Activated CD4-positive, CD25-positive, alpha-beta regulatory T cell treated with anti-CD3 and anti-CD28 coated beads, Interleukin-2, amount 50 U/mL, for 16 hours (primary cell): Measurements from ENCODE around the gene TMEM135.

Source experiments
- DNase-seq: peaks from one replicate; pipeline ENCODE4 v3.0.0-alpha.2; 2020; ENCODE audit warnings: low read depth, low spot score

Gene TMEM135

DNA sequence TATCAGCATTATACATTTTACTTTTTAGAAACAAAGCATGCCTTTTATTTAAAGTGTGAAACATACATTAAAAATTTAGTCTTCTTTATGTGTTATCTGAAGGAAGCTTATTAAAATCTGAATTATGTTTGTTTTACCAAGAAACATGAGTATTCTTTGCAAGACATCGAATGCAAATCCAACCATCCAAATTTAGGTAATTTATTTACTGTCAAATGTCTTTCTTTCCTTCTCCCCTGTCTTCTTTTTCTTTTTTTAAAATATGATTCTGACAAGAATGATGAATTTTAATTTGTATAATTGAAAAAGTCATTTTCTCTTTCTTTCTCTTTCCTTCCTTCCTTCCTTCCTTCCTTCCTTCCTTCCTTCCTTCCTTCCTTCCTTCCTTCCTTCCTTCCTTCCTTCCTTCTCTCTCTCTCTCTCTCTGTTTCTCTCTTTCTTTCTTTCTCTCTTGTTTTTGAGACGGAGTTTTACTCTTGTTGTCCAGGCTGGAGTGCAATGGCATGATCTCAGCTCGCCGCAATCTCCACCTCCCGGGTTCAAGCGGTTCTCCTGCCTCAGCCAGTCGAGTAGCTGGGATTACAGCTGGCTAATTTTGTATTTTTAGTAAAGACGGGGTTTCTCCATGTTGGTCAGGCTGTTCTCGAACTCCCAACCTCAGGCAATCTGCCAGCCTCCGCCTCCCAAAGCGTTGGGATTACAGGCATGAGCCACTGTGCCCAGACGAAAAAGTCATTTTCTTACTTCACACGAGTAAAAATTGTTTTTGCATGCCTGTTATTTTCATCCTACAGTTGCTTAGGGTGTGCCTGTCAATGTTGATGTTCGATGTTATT is 157.5 kb downstream of the TMEM135 start:
- DNase-seq, result no peak

DNA sequence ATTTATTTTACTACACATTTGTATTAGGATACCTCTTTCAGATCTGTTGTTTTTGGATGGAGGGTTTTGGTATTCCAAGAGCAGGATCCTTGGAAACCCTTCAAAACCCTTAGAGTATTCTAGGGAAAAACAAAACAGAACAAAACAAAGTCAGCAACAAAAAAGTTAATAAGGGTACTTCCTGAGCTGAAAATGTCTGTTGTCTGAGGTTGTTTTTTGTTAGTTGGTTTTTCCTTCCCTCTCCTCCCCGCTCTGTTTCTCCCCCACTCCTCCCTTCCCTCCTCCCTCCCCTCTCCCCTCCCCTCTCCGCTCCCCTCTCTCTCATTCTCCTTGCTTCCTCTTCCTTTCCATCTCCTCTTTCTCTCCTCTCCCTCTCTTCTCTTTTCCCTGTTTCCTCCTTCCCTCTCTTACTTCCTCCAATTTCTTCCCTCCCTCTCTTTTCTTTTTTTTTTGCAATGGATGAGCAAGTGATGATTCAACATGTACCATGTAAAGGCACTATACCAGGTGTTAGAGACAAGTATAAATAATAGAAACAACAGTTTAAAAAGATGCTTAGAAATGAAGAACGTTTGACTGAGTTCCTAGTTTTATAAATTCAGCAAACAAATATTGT is 160.6 kb downstream of the TMEM135 start:
- DNase-seq, result no peak

DNA sequence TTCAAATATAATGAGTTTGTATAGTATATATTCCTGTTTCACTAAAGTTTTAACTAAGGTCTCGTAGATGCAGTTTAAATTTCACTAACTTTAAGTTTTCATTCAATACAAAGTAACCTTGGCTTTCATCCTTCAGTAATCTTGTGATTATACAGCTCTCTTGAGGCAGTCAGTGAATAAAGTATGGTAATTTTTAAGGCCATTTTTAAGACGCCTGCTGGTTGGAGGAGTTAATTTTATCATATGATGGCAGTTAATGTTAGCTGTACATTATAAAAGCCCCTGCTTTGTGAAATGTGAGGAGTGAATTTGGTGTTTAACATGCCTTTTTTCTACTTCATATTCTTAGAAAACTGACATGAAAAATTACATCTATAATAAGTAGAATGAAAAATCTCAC is 163.6 kb downstream of the TMEM135 start:
- no peak for DNase-seq

DNA sequence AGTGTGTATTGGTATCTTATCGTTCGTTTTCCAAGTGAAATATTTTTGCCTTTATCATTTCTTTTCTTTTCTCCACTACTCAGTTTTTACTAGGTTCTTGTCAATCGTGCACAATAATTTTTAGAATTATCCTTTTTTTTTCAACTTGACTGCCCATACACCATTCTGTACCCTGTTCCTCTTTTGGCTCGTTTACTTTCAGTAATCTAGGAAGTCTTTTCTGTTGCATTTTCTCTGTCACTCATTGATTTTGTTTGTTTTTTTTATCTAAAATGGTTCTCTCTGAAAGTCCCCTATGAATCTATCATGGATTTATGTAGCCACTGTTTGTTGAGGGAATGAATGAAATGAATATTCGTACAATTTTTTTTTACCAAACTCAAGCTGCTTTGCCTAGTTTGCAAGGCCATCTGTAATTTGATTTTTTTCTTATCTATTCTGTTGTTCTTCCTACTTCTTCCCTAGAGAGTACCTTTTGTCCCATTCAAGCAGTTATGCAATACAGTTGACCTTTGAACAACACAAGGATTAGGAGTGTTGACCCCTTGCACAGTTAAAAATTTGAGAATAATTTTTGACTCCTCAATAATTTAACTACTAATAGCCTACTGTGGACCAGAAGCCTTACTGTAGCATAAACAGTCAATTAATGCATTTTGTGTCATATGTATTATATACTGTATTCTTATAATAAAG is 166.3 kb downstream of the TMEM135 start:
- DNase-seq, result no peak

DNA sequence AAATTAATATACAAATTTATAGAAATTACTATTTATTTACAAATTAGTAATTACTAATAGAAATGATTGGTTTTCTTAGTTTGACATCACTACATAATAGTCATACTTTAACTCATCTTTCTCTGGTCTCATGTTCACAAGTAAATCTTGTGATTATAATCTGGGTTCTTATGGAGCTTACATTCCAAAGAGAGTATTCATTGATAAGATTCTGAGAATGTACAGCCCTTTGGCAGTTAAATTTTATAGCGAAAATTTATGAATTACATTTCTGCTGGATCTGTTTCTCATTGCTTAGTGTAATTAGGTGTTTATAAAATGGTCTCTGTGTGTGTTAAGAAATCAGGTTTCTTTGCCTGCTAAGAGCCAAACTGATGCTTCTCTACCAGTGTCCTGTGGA is 175.2 kb downstream of the TMEM135 start:
- no peak for DNase-seq

DNA sequence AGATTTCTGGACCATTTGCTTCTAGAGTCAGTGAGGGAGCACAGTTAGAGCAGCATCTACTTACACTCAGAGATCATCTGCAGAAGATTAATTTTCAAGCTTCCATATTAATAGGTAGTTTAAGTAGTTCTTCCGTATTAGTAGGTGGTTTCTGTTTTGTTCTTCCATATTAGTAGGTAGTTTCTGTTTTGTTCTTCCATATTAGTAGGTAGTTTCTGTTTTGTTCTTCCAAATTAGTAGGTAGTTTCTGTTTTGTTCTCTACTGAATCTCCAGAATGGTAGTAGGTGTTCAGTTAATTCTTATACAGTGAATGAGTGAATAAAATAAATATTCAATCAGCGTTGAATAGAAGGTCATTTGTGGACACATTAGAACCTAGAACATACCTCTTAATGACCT is 175.7 kb downstream of the TMEM135 start:
- no peak for DNase-seq

DNA sequence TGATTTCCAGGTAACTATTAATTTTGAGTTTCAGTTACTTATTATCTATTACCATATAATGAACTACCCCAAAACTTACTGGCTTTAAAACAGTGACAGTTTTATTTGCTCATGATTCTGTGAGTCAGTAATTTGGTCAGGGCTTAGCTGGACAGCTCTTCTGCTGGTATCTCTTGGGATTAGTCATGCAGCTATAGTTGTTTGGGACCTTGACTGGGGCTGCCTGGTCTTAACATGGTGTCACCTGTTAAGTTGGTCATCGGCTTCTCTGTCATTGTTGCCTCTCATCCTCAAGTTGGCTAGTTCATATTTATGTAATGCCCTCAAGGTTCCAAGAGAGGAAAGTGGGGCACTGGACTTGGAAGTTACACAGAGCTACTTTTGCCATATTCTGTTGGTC is 177.5 kb downstream of the TMEM135 start:
- DNase-seq, result no peak

DNA sequence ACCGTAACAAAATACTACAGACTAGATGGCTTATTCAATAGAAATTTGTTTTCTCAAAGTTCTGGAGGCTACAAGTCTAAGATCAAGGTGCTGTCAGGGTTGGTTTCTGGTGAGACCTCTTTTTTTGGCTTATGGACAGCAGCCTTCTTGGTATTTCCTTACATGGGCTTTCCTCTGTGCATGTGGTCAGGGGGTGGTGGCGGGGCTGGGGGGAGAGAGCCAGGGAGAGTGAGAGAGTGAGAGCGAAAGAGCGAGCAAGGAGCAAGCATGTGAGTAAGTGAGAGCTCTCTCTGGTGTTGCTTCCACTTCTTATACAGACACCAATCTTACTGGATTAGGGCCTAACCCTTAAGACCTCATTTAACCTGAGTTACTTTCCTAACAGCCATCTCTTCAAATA is 181.5 kb downstream of the TMEM135 start:
- DNase-seq, result no peak

DNA sequence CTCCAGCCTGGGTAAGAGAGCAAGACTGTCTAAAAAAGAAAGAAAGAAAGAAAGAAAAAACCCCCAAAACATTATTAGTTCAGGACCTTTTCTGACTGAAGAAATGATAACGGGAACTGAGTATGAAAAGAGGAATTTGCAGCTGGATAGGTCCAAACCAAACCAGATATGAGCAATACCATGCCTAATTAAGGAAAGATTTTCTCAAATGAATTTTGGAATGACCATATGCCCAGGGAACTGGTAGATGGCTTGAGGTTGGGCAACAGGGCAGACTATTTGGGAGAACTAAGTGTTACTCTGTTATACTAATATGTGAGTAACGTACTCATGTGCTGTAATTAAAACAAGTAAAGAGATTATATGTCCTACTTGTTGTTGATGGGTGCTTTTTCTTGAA is 186.1 kb downstream of the TMEM135 start:
- no peak for DNase-seq

DNA sequence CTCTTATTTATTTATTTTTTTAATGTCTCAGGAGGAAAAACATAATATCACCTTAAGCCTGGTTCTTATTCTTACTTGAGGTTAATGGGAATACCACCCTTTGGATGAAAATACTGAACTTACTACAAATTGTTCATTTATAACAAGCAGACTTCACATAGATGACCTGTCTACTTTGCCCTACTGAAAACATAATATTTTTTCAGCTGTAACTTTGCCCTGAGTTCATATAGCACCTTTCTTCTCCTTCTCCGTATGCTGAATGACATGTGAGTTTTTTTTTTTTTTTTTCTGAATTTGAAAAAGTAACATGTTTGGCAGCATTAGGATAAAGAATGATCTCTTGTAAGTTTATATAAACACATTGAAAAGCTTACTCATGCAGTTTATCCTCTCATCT is 186.8 kb downstream of the TMEM135 start:
- no peak for DNase-seq

DNA sequence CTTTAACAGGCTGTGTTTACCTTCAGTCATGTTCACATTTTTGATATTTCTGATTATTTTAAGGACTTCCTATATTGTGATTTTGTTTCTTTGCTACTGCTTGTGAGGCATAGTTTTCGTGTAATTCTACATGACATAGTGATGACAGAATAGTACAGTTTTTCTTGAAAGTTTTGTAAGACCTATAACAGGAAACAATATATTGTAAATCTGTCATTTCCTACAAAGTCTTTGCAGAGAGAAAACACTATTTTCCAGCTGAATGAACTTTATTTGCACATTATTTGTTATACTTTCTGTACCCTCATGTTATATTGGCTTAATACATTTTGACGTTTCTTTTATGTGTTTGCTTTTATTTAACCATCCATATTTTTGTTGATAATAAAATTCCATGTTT is 191.1 kb downstream of the TMEM135 start:
- no peak for DNase-seq

DNA sequence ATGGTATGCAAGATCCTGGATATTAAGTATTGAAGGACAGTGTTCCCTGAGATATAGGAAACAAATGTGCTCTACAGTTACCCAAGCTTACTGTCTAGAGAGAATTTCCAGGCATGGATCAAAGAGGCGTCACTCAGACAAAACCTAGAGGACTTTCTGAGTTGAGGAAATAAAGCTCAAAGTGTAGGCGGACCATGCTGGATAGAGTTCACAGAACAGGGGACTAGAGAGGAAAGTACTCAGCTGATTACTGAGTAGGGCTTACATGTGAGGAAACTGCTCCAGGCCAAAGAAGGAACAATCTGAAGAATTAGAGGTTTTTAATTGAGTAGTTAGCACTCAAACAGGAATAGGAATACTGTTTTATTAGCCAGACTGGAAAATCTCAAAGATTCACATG is 193.3 kb downstream of the TMEM135 start:
- DNase-seq, result no peak

DNA sequence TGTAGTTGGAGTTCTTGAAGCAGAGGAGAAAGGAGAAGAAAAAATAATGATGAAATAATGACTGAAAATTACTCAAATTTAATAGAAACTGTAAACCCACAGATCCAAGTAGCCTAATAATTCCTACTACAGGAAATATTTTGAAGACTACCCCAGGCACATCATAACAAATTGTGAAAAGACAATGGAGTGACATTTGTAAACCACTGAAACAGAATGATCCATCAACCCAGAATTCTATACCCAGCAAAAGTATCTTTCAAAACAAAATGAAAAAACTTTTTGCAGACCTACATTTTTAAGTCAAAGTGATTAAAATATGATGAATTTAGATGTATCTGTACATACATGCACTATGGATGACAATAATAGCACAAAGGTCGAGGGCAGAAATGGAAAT is 194.6 kb downstream of the TMEM135 start:
- DNase-seq, result no peak

DNA sequence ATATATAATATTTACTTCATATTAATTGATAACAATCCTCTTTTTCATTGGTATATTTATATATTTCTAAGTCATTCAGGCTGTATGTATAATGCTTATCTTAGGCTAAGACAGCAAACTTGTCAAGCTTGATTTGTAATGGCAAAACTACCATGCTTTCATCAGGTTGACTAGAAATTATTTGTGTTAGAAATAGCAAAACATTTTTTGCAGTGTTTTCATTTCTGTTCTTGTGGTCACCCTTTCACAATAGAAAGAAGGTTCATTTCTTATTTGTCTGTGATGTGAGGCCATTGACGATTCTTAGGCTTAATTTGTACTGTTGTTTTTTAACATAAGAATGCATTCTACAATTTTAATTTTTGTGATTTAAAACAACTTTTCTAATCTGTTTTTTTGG is 197.6 kb downstream of the TMEM135 start:
- no peak for DNase-seq

DNA sequence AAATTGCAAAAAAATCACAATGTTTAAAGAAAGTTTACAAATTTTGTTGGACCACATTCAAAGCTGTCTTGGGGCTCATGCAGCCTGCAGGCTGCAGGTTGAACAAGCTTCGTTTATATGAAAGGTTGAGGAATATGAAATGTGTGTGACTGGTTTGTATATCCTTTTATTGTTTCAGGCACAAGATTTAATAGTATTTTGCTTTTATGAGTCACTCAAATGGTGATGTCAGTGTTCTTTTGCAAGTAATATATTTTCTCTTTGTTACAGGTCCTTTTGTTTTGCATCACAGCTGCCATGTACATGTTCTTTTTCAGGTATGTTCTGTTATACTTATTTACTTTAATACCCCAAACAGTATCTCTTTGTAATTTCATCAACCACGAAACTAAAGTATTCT is 198.6 kb downstream of the TMEM135 start:
- DNase-seq, result no peak

DNA sequence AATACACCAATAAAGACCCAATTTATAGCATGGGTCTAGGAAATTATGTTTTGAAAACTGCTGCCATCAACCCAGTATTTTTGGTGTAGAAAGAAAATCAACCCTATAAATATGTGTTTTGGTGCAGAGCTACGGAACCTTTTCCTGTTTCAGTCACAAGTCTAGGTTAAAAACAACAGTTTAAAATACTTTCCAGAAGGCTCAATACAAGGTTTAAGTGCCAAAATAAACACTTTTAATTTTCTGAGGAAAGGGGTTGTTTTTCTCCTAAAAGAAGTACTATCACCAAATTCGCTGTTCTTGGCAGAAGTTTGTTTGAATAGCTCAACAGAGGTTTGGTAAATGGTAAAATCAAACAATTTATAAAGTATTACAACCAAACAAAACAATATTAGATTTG is 201.3 kb downstream of the TMEM135 start:
- DNase-seq, result no peak

DNA sequence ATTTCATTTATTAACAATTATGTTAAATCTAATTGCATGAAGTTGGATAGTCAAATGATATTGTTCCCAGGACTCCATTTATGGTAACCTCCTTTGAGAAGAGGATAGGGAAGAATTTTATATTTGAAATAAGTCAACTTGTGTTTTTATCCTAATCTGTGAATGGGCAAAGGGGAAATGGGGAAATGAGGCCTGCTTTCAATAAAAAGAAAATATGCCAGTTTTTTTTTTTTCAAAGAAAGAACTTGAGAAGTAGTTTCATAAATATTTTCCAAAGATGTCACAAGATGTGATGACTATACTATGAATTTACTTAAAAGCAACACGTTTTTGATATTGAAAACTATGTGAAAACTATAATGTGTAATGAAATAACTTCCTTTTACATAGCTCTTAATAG is 201.8 kb downstream of the TMEM135 start:
- no peak for DNase-seq

DNA sequence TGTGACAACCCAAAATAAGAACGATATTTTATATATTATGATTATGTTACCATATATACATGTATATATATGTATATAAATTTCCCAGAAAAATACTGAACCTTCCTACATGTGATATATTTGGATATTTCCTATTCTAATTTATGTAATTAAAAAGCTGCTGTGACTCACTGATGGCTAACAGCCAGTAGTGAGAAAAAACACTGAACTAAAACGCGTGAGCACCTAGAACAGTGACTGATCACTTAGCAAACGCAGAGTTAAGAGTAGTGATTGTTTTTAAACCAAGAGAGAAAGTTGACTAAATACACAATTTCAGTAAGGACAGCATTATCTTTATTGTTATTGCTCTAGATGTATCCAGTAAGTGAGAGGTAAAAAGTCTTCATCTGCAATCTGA is 213.8 kb downstream of the TMEM135 start:
- DNase-seq, result no peak

DNA sequence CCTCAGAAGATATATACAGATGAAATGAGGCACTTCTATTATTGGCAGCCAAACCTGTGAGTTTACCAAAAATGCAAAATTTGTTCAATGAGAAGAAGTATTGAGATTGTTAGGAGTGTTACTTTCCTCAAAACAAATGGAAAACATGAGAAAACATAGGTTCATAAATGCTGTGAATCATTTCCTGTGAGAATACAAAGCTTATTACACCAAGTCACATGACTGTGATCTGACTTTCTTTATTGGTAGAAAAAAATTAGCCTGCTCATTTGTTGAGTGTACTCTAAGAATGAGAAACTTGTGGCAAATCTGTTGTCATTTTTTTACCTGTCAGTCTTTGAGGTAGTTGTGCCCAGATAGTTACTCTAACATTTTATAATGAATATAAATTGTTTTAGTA is 215.1 kb downstream of the TMEM135 start:
- no peak for DNase-seq

DNA sequence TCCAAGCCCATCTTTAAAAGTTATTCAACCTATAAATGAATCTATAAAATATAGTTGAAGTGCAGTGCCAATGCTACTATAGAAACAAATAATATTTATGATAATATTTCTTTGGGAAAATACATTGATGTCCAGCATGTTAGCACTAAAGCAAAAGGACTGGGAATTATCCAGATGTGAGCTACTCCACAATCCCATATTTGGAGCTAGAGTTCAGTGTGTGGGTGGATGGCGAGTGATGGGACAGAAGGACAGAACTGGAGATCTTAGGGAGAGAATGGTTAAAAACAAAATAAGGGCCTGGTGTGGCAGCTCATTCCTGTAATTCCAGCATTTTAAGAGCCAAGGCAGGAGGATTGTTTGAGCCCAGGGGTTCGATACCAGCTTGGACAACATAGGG is 216.8 kb downstream of the TMEM135 start:
- no peak for DNase-seq

DNA sequence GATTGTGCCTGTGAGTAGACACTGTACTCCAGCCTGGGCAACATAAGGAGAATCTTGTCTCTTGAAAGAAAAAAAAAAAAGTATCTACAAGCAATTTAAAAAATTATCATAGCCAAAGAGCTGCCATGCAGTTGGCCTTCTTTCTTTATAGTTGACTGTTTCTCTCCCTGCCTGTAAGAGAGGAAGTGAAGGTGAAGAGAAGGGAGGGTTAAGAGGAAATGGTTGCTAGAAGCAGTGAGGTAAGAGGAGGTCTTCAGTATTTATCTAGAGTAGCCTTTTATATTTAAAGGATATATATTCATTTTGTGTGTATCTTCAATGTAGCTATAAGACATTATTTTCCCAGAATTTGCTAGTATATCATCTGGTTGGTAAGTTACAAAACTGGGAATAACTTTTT is 217.9 kb downstream of the TMEM135 start:
- no peak for DNase-seq

DNA sequence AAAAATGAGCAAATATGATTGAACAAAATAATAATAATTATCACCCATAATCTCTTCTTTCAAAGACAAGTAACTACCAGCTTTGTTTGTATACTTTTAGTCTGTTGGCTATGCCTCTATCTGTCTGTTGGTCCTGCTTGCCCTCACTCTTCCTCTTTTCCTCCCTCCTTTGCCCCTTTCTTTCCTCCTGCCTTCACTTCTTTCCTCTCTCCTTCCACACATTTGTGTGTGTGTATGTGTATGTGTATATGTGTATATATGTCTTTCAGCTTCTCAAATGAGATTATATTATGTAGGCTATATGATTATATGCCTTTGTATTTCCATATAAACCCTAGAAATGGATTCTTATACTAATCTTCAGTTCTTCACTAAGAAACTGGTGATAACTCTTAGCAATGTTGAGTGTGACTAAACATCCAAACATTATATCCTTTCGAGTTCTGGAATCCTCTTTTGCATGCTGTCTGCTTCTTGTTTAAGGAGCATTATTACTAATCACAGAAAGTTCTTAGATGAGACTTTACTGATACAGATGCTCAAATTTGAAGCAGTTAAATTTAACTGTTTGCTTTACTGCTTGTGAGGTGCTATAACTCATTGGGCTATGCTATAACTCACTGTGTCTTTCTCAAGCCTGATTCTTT is 219.1 kb downstream of the TMEM135 start:
- DNase-seq, result no peak
